CD4-positive, alpha-beta T cell (primary cell): Measurements from ENCODE around the gene UBAC2. TPM values are rescaled to one million over a fixed set of nuclear protein-coding genes. Genes with fewer than 3 reads are reported as not detected.

Experiments
- ATAC-seq: fragments of 200-7000 bp; cut with Tn5 transposase; one replicate; pipeline ENCODE4 v1.10.0; 2022; ENCODE audit warnings: mild to moderate bottlenecking; ENCODE audit not compliant: poor library complexity
- CTCF ChIA-PET: fragments of 350-600 bp; sonication (Branson Sonifier 250); formaldehyde crosslinking; loops from one replicate; lab custom pipeline; 2021; ENCODE audit warnings: antibody characterized with exemption, inconsistent platforms; lab: Charles Lee
- POLR2A ChIA-PET: fragments of 350-600 bp; sonication (Branson Sonifier 250); formaldehyde crosslinking; loops from one replicate; lab custom pipeline; 2021; ENCODE audit warnings: antibody characterized with exemption, inconsistent platforms; lab: Charles Lee
- DNase-seq, 14 experiments: peaks; one replicate each; pipeline ENCODE4 v3.0.0-alpha.2; 2013 to 2020; ENCODE audit warnings: mixed read lengths in 2 of 14
- H3K27ac ChIP-seq, 2 donors: one replicate each; pipeline versions ENCODE4 v1.5.1 to v1.7.0; 2013; ENCODE audit warnings: low read length in 2 of 2, low read depth in 1 of 2, mild to moderate bottlenecking in 1 of 2
- H3K27me3 ChIP-seq, 2 experiments: 1 replicate in 1 of 2; 2 replicates in 1 of 2; pipeline versions ENCODE4 v1.6.1 to v1.7.0; 2013; ENCODE audit warnings: low read length in 2 of 2, control low read depth in 1 of 2, mild to moderate bottlenecking in 1 of 2, moderate library complexity in 1 of 2; ENCODE audit not compliant: insufficient read depth in 2 of 2, control insufficient read depth in 1 of 2
- H3K36me3 ChIP-seq: one replicate; pipeline ENCODE4 v1.6.1; 2013; ENCODE audit warnings: low read length, control low read depth; ENCODE audit not compliant: insufficient read depth
- H3K4me1 ChIP-seq: one replicate; pipeline ENCODE4 v1.6.1; 2013; ENCODE audit warnings: low read length, control low read depth; ENCODE audit not compliant: insufficient read depth
- H3K4me3 ChIP-seq: one replicate; pipeline ENCODE4 v1.5.1; 2013; ENCODE audit warnings: mild to moderate bottlenecking, low read length, moderate library complexity
- H3K9me3 ChIP-seq, 2 experiments: 1 replicate in 1 of 2; 2 replicates in 1 of 2; pipeline versions ENCODE4 v1.6.1 to v1.7.0; 2013; ENCODE audit warnings: low read length in 2 of 2, mild to moderate bottlenecking in 2 of 2, control low read depth in 1 of 2, moderate library complexity in 1 of 2; ENCODE audit not compliant: control insufficient read depth in 1 of 2, insufficient read depth in 1 of 2
- H3K27ac Mint-ChIP-seq: one replicate; pipeline ENCODE4 v1.8.0; 2020; ENCODE audit warnings: mixed read lengths
- H3K27me3 Mint-ChIP-seq: one replicate; pipeline ENCODE4 v1.8.0; 2021; ENCODE audit warnings: mixed read lengths
- H3K36me3 Mint-ChIP-seq: one replicate; pipeline ENCODE4 v1.8.0; 2021; ENCODE audit warnings: low read depth, mixed read lengths
- H3K4me1 Mint-ChIP-seq: one replicate; pipeline ENCODE4 v1.8.0; 2021; ENCODE audit warnings: low read depth, mixed read lengths
- H3K4me3 Mint-ChIP-seq: one replicate; pipeline ENCODE4 v1.8.0; 2020; ENCODE audit warnings: mild to moderate bottlenecking, mixed read lengths
- H3K9me3 Mint-ChIP-seq: one replicate; pipeline ENCODE4 v1.8.0; 2020; ENCODE audit warnings: mixed read lengths
- intact Hi-C, 2 experiments: fragments of 100-400 bp; cut with DNase I in 1 of 2; cut with micrococcal nuclease in 1 of 2; formaldehyde crosslinking; loops; one replicate each; pipeline versions ENCODE4 v1.15.1 to v1.9.0; 2023 to 2025; cut with DNase I, micrococcal nuclease
- microRNA-seq: library from miRNA; unstranded; fragments of <30 nt; microRNA quantifications from one replicate; pipeline ENCODE4 v1.2.0, GENCODE V29; 2021; ENCODE audit warnings: borderline microRNAs expressed, borderline replicate concordance
- total RNA-seq, 174 experiments: library from RNA in 2 of 174; stranded (reverse) in 2 of 174; gene quantifications; one replicate each; pipeline ENCODE4 v1.2.3 and lab custom pipeline; 2021 to 2026
- TF ChIP-seq, protein P1 (sequence below): fragments of 200-600 bp; IDR thresholded peaks from one replicate; pipeline ENCODE4 v1.8.0; 2022; ENCODE audit warnings: antibody characterized with exemption, mild to moderate bottlenecking

UBAC2 gene
- total RNA-seq, 2 experiments from 2014 or later = 59.8 to 67.4 TPM

DNA sequence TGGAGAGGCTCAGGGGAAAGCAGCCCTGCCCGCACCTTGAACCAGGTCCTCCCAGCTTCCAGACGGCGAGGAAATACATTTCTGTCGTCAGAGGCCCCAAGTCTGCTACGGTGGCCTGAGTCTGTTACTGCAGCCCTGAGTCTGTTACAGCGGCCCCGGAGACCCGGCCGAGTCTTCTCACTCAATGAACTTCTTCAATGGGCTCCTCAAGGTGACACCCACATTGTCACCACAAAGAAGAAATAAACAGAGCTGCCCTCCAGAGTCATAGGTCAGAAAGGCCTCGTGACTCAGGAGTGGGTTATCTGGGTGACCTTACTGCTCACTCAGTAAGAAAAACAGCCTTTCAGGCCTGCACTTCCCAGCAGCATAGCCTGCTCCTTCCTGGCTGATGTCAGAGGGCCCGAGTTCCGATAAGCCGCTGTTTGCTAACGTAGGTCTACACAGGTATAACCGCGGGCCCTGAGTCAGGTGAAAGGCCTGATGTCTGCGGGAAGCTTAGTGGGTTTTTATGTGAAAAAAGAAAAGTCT is 233.7 kb downstream of the UBAC2 start:
- ChIA-PET CTCF (interaction anchor here (0.8 to 10.9 kb wide), 24 partner anchors 14 to 233 kb away, joined by 3 to 189 read pairs (median 5); partner anchors contain the start of genes GPR183 and UBAC2), POLR2A (interaction anchor here (0.6 to 4.8 kb wide), 21 partner anchors 9 to 258 kb away, joined by 3 to 57 read pairs (median 4); partner anchors contain the start of genes GPR183 and UBAC2)
- H3K27me3 ChIP-seq = no peaks in the 10 kb centered on the region
- no peaks in the 10 kb centered on the region for H3K36me3 ChIP-seq
- H3K27me3 Mint-ChIP-seq = no peaks in the 10 kb centered on the region
- H3K4me1 Mint-ChIP-seq = peaks cover 70% of the 10 kb centered on the region
- peak overlapping the region; percentile 84 for H3K27ac Mint-ChIP-seq
- H3K4me1 ChIP-seq = peaks cover 62% of the 10 kb centered on the region
- H3K4me3 Mint-ChIP-seq = peak overlapping the region; percentile 77
- no peaks in the 10 kb centered on the region for H3K9me3 Mint-ChIP-seq
- ATAC-seq = peak; percentile 73
- peak; percentile 64 to 96 (median 84) for DNase-seq
- H3K4me3 ChIP-seq = peak overlapping the region; percentile 0
- peak overlapping the region; percentile 69 to 81 for H3K27ac ChIP-seq
- H3K9me3 ChIP-seq = no peaks in the 10 kb centered on the region
- intact Hi-C loops = loop anchor here (1.0 to 5.0 kb wide), 6 partner anchors 9 to 232 kb away; partner anchors contain the start of genes GPR183 (in 1 of the 2) and UBAC2 (in 1 of the 2)
- no peaks in the 10 kb centered on the region for H3K36me3 Mint-ChIP-seq
- TF ChIP-seq, protein P1, sequence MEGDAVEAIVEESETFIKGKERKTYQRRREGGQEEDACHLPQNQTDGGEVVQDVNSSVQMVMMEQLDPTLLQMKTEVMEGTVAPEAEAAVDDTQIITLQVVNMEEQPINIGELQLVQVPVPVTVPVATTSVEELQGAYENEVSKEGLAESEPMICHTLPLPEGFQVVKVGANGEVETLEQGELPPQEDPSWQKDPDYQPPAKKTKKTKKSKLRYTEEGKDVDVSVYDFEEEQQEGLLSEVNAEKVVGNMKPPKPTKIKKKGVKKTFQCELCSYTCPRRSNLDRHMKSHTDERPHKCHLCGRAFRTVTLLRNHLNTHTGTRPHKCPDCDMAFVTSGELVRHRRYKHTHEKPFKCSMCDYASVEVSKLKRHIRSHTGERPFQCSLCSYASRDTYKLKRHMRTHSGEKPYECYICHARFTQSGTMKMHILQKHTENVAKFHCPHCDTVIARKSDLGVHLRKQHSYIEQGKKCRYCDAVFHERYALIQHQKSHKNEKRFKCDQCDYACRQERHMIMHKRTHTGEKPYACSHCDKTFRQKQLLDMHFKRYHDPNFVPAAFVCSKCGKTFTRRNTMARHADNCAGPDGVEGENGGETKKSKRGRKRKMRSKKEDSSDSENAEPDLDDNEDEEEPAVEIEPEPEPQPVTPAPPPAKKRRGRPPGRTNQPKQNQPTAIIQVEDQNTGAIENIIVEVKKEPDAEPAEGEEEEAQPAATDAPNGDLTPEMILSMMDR = no peak

DNA sequence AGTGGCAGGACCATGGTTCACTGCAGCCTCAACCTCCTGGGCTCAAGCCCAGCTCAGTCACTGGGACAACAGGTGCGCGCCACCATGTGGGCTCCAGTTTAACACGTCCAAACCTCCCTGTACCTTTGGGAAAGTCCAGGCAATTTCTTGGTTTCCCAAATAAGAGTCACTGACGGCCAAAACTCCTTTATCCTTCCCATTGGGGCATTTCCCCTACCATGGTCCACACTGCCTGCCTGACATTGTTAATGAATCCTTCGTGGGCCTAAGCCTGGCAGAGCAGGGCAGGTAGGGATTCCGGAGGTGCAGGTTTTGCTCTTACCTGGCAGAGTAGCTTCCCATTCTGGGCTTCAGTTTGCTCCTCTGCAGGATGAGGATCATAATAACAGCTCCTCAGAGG is 234.5 kb downstream of the UBAC2 start:
- no peak overlapping the region for H3K4me3 Mint-ChIP-seq
- POLR2A ChIA-PET = interaction anchor here (0.6 to 4.8 kb wide), 21 partner anchors 10 to 259 kb away, joined by 3 to 57 read pairs (median 4); partner anchors contain the start of genes GPR183 and UBAC2
- intact Hi-C loops = loop anchor here (2.0 to 5.0 kb wide), 3 partner anchors 14 to 238 kb away; partner anchors contain the start of gene GPR183 (in 1 of the 2)
- H3K4me1 Mint-ChIP-seq = peaks cover 73% of the 10 kb centered on the region
- no peaks in the 10 kb centered on the region for H3K9me3 ChIP-seq
- H3K27ac ChIP-seq = peak overlapping the region; percentile 69 to 81
- H3K27ac Mint-ChIP-seq = peak overlapping the region; percentile 84
- ATAC-seq = no peak
- no peaks in the 10 kb centered on the region for H3K27me3 Mint-ChIP-seq
- H3K36me3 Mint-ChIP-seq = no peaks in the 10 kb centered on the region
- H3K27me3 ChIP-seq = no peaks in the 10 kb centered on the region
- H3K36me3 ChIP-seq = no peaks in the 10 kb centered on the region
- peaks cover 62% of the 10 kb centered on the region for H3K4me1 ChIP-seq
- DNase-seq = no peak
- CTCF ChIA-PET = interaction anchor here (0.6 to 10.9 kb wide), 22 partner anchors 14 to 259 kb away, joined by 3 to 189 read pairs (median 6); partner anchors contain the start of gene UBAC2
- H3K9me3 Mint-ChIP-seq = no peaks in the 10 kb centered on the region
- TF ChIP-seq, protein P1 = no peak
- no peak overlapping the region for H3K4me3 ChIP-seq

DNA sequence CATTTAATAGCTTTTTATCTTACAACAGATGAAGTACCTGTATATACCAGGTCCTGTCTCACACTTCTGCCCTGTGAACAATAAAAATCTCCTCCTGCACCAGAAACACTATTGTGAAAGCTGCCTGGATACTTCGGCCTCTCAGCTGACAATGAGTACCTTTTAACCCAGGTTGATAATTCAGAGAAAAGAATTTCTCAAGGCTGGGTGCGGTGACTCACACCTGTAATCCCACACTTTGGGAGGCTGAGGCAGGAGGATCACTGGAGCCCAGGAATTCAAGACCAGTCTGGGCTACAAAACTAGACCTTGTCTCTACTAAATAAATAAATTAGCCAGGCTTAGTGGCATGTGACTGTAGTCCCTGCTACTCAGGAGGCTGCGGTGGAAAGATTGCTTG is 235.3 kb downstream of the UBAC2 start:
- H3K27ac ChIP-seq = peak overlapping the region; percentile 2 to 69
- peak overlapping the region; percentile 84 for H3K27ac Mint-ChIP-seq
- peaks cover 69% of the 10 kb centered on the region for H3K4me1 Mint-ChIP-seq
- TF ChIP-seq, protein P1 = no peak
- DNase-seq = no peak
- no peak for ATAC-seq
- H3K9me3 Mint-ChIP-seq = no peaks in the 10 kb centered on the region
- POLR2A ChIA-PET = interaction anchor here (0.6 to 4.8 kb wide), 15 partner anchors 11 to 166 kb away, joined by 3 to 57 read pairs (median 3); no protein-coding TSS in a partner anchor
- no peaks in the 10 kb centered on the region for H3K9me3 ChIP-seq
- no peak overlapping the region for H3K4me3 ChIP-seq
- H3K36me3 ChIP-seq = no peaks in the 10 kb centered on the region
- peak overlapping the region; percentile 7 for H3K4me3 Mint-ChIP-seq
- CTCF ChIA-PET = interaction anchor here (0.6 to 10.9 kb wide), 27 partner anchors 15 to 260 kb away, joined by 3 to 189 read pairs (median 10); partner anchors contain the start of genes GPR183 and TM9SF2
- intact Hi-C loops = loop anchor here (1.0 to 5.0 kb wide), 4 partner anchors 15 to 239 kb away; partner anchors contain the start of gene GPR183 (in 1 of the 2)
- H3K36me3 Mint-ChIP-seq = no peaks in the 10 kb centered on the region
- H3K4me1 ChIP-seq = peaks cover 62% of the 10 kb centered on the region
- H3K27me3 Mint-ChIP-seq = no peaks in the 10 kb centered on the region
- H3K27me3 ChIP-seq = no peaks in the 10 kb centered on the region

Small RNA genes lying within 50 kb of the gene (microRNA-seq; reads per million reads assigned to microRNA genes)
- not detected for gene MIR623

Other genes with a start within 250 kb of the UBAC2 start
- gene DOCK9, start 222.8 kb upstream of the UBAC2 start, total RNA-seq = 10 to 100 TPM; 76.3 to 79.3 TPM
- gene GPR18, start 57.5 kb downstream of the UBAC2 start, total RNA-seq = 10 to 100 TPM; 42.9 to 45.1 TPM
- 100 to 1,000 TPM; 330 to 337 TPM for gene GPR183, start 106.5 kb downstream of the UBAC2 start, total RNA-seq